ENCODE data around the gene ATXN7L1.

The ATXN7L1 gene

DNA sequence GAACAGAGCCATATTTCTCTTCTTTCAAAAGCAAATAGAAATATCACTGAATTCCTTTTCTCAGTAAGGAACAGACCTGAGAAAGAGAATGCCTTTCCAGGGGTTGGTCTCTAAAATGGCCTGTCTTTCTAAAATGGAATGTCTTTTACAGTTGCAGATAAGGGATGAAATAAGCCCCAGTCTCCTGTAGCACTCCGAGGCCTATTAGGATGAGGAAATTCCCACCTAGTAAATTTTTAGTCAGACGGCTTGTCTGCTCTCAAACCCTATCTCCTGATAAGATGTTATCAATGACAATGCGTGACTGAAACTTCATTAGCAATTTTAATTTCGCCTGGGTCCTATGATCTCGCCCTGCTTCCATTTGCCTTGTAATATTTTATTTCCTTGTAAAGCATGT lies 292.2 kb downstream of the ATXN7L1 start:
- no peak for DNase-seq (ENCODE audit: low spot score)

DNA sequence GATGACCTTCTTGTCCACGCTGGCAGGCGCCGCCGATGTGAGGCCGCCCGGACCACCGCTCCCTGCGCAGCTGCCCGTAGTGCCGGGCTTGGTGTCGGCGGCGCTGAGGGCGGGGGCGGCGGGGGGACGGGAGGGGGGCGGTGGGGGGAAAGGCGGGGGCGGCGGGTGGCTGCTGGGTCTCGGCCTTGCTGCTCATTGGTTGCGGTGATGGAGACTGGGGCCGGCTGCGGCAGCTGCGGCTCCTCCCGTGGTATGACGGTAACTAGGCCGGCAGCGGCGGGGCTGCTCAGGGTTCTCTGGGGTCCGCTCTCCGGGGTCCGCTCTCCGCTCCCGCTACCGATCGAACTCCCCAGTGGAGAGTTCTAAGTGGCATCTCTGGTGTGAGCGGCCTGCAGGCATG lies 293.3 kb downstream of the ATXN7L1 start:
- DNase-seq (ENCODE audit: low spot score), result no peak

DNA sequence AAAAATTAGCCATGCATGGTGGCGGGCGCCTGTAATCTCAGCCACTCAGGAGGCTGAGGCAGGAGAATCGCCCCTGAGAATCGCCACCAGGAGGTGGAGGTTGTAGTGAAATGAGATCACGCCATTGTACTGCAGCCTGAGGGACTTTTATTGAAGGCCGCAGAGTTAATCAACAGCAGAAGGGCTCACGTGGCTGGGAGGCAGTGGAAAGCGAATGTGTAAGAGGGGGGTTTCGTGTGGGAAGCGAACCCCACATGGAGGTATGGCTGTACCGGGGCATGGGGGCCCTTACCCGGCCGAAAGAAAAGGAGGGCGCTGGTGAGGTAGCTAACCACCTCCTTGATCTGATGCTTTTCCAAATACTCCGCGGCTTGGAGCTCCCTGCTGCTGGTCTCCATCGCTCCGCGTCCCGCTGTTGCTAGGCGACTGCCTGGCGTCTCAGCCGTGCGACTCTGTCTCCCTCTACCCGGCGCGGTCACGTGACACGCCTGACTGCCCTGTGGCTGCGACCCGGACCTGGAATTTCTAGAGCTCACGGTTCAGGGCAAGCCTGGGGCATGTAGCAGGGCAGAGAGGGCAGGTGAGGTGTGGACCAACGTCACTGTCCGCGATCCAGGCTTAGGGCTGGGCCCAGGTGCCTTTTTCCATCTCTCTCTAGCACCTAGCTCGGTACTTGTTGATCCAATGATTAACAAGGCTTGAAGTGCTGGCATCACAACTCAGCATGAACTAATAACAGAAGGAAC lies 295.2 kb downstream of the ATXN7L1 start, which contains the start of gene EFCAB10:
EFCAB10 (minus strand) TSS at position 428 of the 746 bp plus-strand sequence; CDS start at position 398, 30 bp downstream.
- peak; percentile 35 for DNase-seq (ENCODE audit: low spot score)

GRCh38 chr7:105580022-105580740 lies 296.2 kb downstream of the ATXN7L1 start:
- DNase-seq (ENCODE audit: low spot score), result no peak

DNA sequence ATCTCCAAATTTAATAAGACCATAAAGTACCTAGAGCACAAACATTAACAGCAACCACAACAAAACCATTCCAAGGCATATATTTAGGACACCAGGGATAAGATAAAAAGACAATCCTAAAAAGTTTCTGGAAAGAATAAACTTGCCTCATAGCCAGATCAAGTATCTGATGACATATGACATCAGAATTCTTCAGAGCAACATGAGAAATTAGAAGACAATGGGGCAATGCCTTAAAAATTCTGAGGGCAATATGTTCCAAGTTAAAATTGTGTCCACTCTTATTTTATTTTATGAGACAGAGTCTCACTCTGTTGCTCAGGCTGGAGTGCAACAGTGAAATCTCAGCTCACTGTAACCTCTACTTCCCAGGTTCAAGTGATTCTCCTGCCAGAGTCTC lies 297.9 kb downstream of the ATXN7L1 start:
- DNase-seq (ENCODE audit: low spot score), result no peak

GRCh38 chr7:105577251-105577650 lies 299.1 kb downstream of the ATXN7L1 start:
- no peak for DNase-seq (ENCODE audit: low spot score)

DNA sequence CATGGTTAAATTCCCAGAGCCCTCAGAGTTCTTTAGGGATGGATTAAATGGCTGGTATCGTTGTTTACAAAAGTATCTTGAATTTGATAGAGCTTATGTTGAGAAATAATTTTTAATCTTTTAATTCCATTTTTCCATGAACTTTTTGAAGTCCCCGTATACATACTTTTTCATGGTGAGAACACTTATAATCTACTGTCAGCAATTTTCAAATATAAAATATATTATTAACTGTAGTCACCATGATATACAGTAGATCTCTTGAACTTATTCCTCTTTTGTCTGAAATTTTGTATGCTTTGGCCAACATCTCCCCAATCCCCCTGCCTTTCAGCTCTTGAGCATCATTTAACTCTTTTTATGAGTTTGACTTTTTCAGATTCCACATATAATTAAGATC lies 304.5 kb downstream of the ATXN7L1 start:
- no peak for DNase-seq (ENCODE audit: low spot score)

- DNase-seq (ENCODE audit: low spot score), result no peak
These were observed 308.6 kb downstream of the ATXN7L1 start for GRCh38 chr7:105567821-105568220.

DNA sequence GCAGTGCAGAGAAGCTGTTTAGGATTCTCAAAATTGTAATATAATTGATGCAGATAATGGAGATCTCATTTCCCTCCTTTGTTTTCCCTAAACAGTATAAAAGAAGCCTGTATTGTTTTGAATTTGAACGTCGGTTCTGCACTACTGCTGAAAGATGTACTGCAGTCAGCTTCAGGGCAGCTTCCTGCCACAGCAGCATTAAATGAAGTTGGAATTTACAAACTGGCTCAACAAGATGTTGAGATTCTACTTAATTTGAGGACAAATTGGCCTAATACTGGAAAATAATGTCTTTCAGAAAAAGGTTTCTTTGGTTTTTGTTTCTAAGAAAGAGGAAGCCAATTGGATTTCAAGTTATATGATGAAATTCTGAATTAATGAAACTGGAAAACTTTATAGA lies 309.4 kb downstream of the ATXN7L1 start:
- DNase-seq (ENCODE audit: low spot score), result no peak

DNA sequence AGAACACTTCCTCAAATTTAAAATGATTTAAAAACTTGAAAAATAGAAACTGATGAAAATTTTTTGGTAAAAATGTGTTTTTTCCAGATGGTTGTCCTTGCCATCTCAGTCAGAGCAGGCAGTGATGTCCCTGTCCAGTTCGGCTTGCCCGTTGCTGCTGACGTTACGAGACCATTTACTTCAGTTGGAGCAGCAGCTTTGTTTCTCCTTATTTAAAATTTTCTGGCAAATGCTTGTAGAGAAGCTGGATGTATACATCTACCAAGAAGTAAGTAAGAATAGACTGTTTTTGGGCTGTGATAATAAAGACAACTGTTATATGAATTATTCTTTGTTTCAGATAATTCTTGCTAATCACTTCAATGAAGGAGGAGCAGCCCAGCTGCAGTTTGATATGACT lies 311.2 kb downstream of the ATXN7L1 start:
- DNase-seq (ENCODE audit: low spot score), result no peak

DNA sequence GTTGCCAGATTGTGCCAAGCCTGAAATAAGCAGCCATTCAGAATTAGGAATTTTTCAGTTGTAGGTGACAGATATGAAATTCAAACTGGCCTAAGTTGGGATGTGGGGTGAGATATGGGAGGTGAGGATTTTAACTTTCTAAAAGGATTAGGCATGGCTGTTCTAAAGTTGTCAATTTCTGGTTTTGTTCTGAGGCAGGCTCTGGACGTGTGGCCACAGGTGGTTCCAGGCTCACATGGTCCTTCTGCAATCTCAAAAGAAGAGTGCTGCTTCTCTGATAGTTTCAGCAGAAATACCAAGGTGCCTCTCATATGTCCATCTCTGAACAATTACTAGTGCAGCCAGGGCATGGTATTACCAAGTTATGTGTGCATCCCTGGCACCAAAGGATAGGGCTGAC lies 316.5 kb downstream of the ATXN7L1 start:
- DNase-seq (ENCODE audit: low spot score), result no peak

Measured in SW480 (cell line).